Effector CD4-positive, alpha-beta T cell (primary cell): Measurements from ENCODE around the gene BBS9.

ENCODE experiments used
- DNase-seq: peaks from one replicate; pipeline ENCODE4 v3.0.0-alpha.2; 2020

Gene BBS9

DNA sequence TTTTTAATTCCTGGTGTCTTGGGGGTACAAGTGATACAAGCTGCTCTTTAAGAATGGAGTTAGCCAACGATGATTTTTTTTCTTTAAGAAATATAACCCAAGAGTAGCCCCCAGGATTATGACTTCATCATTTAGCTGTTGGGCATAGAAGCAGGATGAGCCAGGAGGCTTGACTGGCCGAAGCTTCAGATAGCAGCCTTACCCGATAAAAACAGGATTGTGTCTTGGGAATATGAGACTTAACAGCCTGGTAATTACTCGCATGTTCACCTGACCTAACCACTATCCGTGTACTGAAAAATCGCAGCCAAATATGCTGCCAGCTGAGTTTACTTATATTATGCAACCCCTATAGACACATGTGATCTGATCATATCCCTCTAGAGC is 430.0 kb downstream of the BBS9 start:
- no peak for DNase-seq

DNA sequence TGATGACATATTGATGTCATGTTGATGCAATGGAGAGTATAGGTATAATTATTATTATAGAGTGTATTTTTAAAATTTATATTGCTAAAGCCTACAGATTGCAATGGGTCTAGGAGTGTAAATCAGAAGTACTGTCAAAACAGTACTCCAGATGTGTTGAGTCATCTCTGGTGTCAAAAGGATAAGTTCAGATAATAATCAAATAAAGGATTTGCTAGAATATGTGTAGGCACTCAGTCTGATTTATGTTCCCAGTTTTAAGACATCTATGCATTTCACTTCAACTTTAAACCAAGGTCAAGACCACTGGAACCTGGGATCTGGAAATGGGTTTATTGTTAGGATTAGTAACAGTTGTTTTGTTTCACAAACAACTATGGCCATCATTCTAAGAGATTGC is 433.6 kb downstream of the BBS9 start:
- no peak for DNase-seq

DNA sequence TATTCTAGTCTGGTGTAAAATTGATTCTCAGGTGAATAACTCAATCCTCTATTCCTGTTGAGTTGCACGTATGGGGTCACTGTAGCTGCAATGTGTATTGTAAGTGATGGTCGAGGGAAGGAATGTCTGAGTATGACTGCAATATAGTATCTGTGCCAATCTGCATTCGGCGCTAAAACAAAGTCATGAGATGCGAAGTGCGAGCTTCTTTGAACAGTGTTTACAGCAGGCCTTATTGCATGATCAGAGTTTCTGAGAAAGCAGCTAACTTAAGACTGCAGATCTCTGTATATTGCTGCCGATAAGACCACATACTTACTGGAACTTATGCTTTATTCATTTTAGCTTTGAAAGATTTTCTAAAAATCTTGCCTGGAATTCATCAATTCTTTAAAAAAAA is 434.3 kb downstream of the BBS9 start:
- DNase-seq, result no peak

- no peak for DNase-seq
These were observed 448.8 kb downstream of the BBS9 start for GRCh38 chr7:33578166-33578565.

- no peak for DNase-seq
These were observed 449.7 kb downstream of the BBS9 start for GRCh38 chr7:33578881-33579672.

GRCh38 chr7:33579673-33579960 is 450.3 kb downstream of the BBS9 start:
- no peak for DNase-seq

GRCh38 chr7:33581236-33581635 is 451.9 kb downstream of the BBS9 start:
- no peak for DNase-seq

DNA sequence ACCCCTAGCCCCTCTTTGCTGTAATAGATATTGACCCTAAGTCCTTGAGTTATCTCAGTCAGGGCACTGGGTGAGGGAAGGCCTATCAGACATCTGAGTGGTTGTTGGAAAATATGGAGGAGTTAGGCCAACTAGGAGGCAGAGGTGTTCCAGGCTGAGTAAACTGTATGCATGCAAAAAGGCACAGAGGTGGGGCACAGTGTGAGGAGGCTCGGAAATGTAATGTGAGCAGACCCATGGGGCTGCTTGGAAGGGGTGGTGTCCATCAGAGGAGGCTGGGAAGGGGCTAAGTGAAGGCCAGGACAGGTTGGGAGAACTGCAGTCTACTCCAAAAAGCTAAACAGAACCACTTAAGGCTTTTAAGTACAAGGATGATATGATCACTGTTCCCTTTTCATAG is 452.7 kb downstream of the BBS9 start:
- no peak for DNase-seq

- DNase-seq, result no peak
These were observed 453.2 kb downstream of the BBS9 start for GRCh38 chr7:33582533-33582932.

GRCh38 chr7:33589911-33590310 is 460.5 kb downstream of the BBS9 start:
- no peak for DNase-seq

GRCh38 chr7:33590916-33591315 is 461.6 kb downstream of the BBS9 start:
- no peak for DNase-seq

DNA sequence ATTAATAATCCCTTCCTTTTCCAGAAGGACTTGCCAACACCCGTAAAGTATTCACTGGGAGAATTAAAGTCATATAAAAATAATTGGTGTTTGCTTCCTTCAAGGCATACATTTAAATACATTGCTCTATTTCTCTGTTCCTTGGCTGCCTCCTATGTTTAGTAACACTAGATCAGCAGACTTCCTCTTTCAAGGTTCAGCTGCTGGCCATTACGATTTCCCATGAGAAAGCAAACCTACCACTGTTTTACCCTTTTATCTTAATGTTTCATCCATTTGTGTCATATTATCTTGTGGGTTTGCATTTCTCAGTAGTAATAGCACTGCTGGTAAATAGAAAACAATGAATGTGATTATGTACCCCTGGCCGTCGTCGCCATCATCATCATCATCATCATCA is 462.1 kb downstream of the BBS9 start:
- no peak for DNase-seq

DNA sequence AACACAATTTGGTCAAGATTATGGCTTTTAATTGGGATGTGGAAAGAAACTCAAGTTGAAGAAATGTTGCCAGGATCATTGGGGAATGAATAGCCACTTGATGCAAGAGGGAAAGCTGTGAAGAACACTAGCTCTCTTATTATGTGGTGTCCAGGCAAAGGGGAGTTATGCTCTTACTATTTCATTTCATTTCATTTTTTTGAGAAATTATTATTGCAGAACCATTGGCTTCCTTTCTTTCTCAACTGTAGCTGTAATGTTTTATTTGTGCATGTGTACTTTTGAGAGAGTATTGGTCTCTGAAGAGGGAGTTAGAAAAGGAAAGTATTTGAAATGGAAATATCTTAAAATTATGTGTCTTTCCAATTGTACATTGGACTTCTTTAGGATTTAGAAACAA is 463.4 kb downstream of the BBS9 start:
- DNase-seq, result no peak

DNA sequence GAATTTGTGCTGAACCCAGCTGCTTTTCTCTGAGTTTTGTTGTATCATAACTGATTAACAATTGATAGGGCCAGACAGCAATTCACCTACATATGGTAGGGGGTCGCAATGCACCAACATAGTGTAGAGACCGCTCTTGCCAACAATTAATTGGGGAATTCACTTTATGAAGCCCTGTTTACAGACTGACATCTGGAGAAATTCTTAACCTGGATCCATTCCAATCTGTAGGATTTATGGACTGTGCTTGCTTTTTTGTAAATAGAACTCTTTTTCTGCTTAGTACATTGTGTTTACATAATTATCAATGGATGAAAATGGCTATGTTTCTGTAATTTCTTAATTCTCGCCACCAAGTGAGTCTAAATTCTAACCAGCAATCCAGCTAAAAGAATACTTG is 464.2 kb downstream of the BBS9 start:
- no peak for DNase-seq

DNA sequence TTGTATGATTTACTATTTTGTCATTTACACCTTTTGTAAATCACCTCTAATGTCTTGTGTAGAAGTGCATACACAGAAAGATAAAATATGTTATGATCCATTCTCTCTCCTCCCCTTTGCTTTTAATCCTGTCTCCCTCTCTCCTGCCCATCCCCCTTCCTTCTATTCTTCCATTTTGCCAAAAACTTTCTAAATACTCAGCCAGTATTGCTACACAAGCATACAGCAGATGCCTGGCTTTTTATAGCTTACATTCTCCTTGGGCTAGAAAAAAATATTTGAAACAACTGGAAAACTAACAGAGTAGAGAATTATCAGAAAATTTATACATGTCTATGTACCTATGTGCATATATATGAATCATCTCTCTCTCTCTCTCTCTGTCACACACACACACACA is 467.3 kb downstream of the BBS9 start:
- DNase-seq, result no peak

- DNase-seq, result no peak
These were observed 467.8 kb downstream of the BBS9 start for GRCh38 chr7:33597181-33597580.

- DNase-seq, result no peak
These were observed 471.7 kb downstream of the BBS9 start for GRCh38 chr7:33601101-33601500.

DNA sequence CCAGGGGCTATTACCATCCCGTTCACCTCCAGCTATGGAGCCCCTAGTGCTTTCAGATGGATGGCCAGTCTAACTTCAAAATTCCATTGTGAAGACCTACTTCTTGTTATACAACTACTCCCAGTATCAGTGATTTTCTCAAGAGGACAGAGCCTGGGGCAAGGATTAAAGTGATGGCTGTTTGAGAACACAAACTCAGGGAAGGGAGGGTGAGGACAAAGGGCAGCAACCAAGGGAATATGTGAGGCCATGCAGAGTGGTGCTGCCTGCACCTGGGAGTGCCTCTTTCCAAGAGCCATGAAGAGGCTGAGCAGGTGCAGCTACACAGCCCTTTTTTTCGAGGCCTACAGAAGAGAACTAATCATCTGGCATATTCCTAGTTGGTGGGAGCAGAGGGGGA is 472.5 kb downstream of the BBS9 start:
- DNase-seq, result no peak

- DNase-seq, result no peak
These were observed 474.7 kb downstream of the BBS9 start for GRCh38 chr7:33604056-33604455.

- DNase-seq, result no peak
These were observed 481.6 kb downstream of the BBS9 start for GRCh38 chr7:33610918-33611317.

- no peak for DNase-seq
These were observed 483.1 kb downstream of the BBS9 start for GRCh38 chr7:33612442-33612841.

GRCh38 chr7:33614357-33615117 is 485.2 kb downstream of the BBS9 start:
- no peak for DNase-seq

DNA sequence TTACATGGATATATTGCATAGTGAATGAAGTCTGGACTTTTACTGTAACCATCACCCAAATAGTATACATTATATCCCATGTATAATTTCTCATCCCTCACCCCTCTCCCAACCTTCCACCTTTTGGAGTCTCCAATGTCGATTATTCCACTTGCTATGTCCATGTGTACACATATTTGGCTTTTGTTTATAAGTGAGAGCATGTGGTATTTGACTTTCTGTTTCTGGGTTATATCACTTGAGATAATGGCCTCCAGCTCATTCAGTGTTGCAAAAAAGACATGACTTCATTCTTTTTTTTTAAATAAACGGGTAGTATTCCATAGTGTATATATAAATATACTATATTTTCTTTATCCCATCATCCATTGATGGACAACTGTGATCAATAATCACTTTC is 487.4 kb downstream of the BBS9 start:
- DNase-seq, result no peak

DNA sequence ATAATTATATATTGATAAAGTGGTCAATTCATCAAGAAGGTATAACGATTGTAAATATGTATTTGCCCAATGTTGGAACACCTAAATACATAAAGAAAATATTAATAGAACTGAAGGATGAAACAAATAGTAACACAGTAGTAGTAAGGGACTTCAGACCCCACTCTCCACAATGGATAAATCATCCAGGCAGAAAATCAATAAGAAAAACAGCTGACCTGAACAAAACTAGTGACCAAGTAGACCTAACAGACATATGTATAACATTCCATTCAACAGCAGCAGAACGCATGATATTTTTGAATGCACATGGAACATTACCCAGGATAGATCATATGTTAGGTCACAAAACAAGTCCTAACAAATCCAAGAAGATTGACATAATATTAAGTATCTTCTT is 489.9 kb downstream of the BBS9 start:
- no peak for DNase-seq

- DNase-seq, result no peak
These were observed 493.9 kb downstream of the BBS9 start for GRCh38 chr7:33623267-33623666.
